Endothelial cell of umbilical vein (primary cell): ENCODE measurements around the gene COX18. TPM values are rescaled to one million over a fixed set of nuclear protein-coding genes. Genes with fewer than 3 reads are reported as not detected.

Experiments
- BruUV-seq: library from RNA; stranded (reverse); fragments of 400-500 nt; replicated peaks from 2 replicates; lab custom pipeline; 2021; lab: Mats Ljungman, UMichigan
- CTCF ChIA-PET: fragments of 300-600, 350-600 bp; sonication (Branson Sonifier 250); formaldehyde crosslinking; loops from one replicate; lab custom pipeline; 2021; ENCODE audit warnings: antibody characterized with exemption, inconsistent platforms; lab: Charles Lee
- POLR2A ChIA-PET: fragments of 300-600, 350-600 bp; sonication (Branson Sonifier 250); formaldehyde crosslinking; loops from one replicate; lab custom pipeline; 2021; ENCODE audit warnings: antibody characterized with exemption, inconsistent platforms; lab: Charles Lee
- DNase-seq: peaks from one replicate; pipeline ENCODE4 v3.0.0-alpha.2; 2011; ENCODE audit warnings: low read depth, low spot score
- FAIRE-seq: peaks from 2 replicates; lab custom pipeline; 2011; peaks lifted over from hg19 to GRCh38; lab: Jason Lieb, UNC
- H2AFZ ChIP-seq: 2 replicates; pipeline ENCODE4 v1.6.0; 2012; ENCODE audit warnings: low read depth, low read length, control low read depth, inconsistent platforms
- H3K27ac ChIP-seq: 2 replicates; pipeline ENCODE4 v1.5.1; 2011; ENCODE audit warnings: low read depth, mild to moderate bottlenecking, control low read depth, low read length, moderate library complexity; ENCODE audit not compliant: insufficient read depth
- H3K27me3 ChIP-seq, 2 experiments: 2 replicates each; pipeline versions ENCODE4 v1.6.0 to v1.6.1; 2011; ENCODE audit warnings: low read length in 2 of 2, mixed read lengths in 1 of 2; ENCODE audit not compliant: control insufficient read depth in 2 of 2, insufficient read depth in 2 of 2
- H3K36me3 ChIP-seq, 2 experiments: 2 replicates in 1 of 2; 3 replicates in 1 of 2; pipeline ENCODE4 v1.5.1; 2011; ENCODE audit warnings: low read length in 2 of 2, mild to moderate bottlenecking in 1 of 2, moderate library complexity in 1 of 2; ENCODE audit not compliant: control insufficient read depth in 2 of 2, insufficient read depth in 2 of 2; ENCODE audit errors: extremely low read depth in 1 of 2
- H3K4me1 ChIP-seq: 3 replicates; pipeline ENCODE4 v1.5.1; 2011; ENCODE audit warnings: mild to moderate bottlenecking, low read length; ENCODE audit not compliant: control insufficient read depth, insufficient read depth; ENCODE audit errors: extremely low read depth
- H3K4me2 ChIP-seq: 2 replicates; pipeline ENCODE4 v1.6.1; 2011; ENCODE audit warnings: low read length, control low read depth, mixed read lengths; ENCODE audit not compliant: insufficient read depth
- H3K4me3 ChIP-seq, 3 experiments: fragments of 200-600 bp in 1 of 3; sonication (generic), shearing (Covaris generic) in 1 of 3; replicated peaks in 1 of 3; 2 replicates each; pipeline ENCODE4 v1.5.1; 2011 to 2016; ENCODE audit warnings: control low read depth in 3 of 3, low read length in 3 of 3, mild to moderate bottlenecking in 2 of 3, inconsistent platforms in 1 of 3, low read depth in 1 of 3, moderate library complexity in 1 of 3; ENCODE audit not compliant: insufficient read depth in 1 of 3
- H3K79me2 ChIP-seq: 2 replicates; pipeline ENCODE4 v1.6.0; 2012; ENCODE audit warnings: low read length, inconsistent platforms; ENCODE audit not compliant: control insufficient read depth, insufficient read depth
- H3K9ac ChIP-seq: replicated peaks from 2 replicates; pipeline ENCODE3; 2011; ENCODE audit warnings: low read length, control low read depth; ENCODE audit not compliant: insufficient read depth; ENCODE audit errors: extremely low read depth
- H3K9me1 ChIP-seq: replicated peaks from 3 replicates; pipeline ENCODE4 v1.6.0; 2011; ENCODE audit warnings: mild to moderate bottlenecking, low read length; ENCODE audit not compliant: control insufficient read depth, insufficient read depth; ENCODE audit errors: extremely low read depth
- H3K9me3 ChIP-seq: replicated peaks from 2 replicates; pipeline ENCODE4 v1.5.1; 2012; ENCODE audit warnings: low read length, inconsistent platforms; ENCODE audit not compliant: control insufficient read depth, insufficient read depth
- H4K20me1 ChIP-seq: replicated peaks from 2 replicates; pipeline ENCODE3; 2011; ENCODE audit warnings: mild to moderate bottlenecking, low read length; ENCODE audit not compliant: control insufficient read depth, insufficient read depth; ENCODE audit errors: extremely low read depth
- EZH2 ChIP-seq: IDR thresholded peaks from 2 replicates; pipeline ENCODE4 v1.6.1; 2012; ENCODE audit warnings: borderline replicate concordance, low read depth, mild to moderate bottlenecking, moderate library complexity, low read length, inconsistent platforms; ENCODE audit not compliant: severe bottlenecking
- FOS ChIP-seq: IDR thresholded peaks from 2 replicates; pipeline ENCODE4 v1.6.1; 2011; ENCODE audit warnings: mild to moderate bottlenecking, low read length, moderate library complexity, borderline replicate concordance; ENCODE audit not compliant: insufficient read depth
- JUN ChIP-seq: IDR thresholded peaks from 2 replicates; pipeline ENCODE4 v1.6.1; 2011; ENCODE audit warnings: borderline replicate concordance, low read depth; ENCODE audit not compliant: insufficient read length, insufficient read depth
- dilution Hi-C: fragments of 300-500 bp; cut with MboI; formaldehyde crosslinking; loops from one replicate; pipeline ENCODE4 v1.15.0; 2019; ENCODE audit warnings: low sequenced_read_pairs; ENCODE audit not compliant: extremely low pct_ligation_motif_present
- intact Hi-C: fragments of 100-400 bp; cut with micrococcal nuclease; formaldehyde crosslinking; loops from one replicate; pipeline ENCODE4 v1.10.0; 2022
- polyA plus RNA-seq, 4 experiments: library from polyadenylated mRNA; depleted of rRNA in 3 of 4; stranded (reverse) in 3 of 4; unstranded in 1 of 4; fragments of >200 nt; gene quantifications; 2 replicates each; pipeline versions ENCODE4 v1.2.1 to v1.2.3, GENCODE V29; 2011 to 2012; ENCODE audit warnings: missing spikeins in 1 of 4
- total RNA-seq: library from RNA; stranded (reverse); gene quantifications from 2 replicates; pipeline ENCODE4 v1.2.3, GENCODE V29; 2021
- TF ChIP-seq, protein P1 (sequence below), 2 donors: IDR thresholded peaks; 1 replicate in 1 of 2; 2 replicates in 1 of 2; pipeline ENCODE4 v1.5.1; 2011; ENCODE audit warnings: low read length in 2 of 2, mild to moderate bottlenecking in 2 of 2, moderate library complexity in 2 of 2, control low read depth in 1 of 2, inconsistent platforms in 1 of 2, low read depth in 1 of 2; ENCODE audit not compliant: insufficient read depth in 1 of 2; ENCODE audit errors: extremely low read depth in 1 of 2

The COX18 gene
- total and polyA plus RNA-seq, 2 donors (not counting 3 experiments of a cell fraction or from before 2014, with no cell fraction given) = 11.7 to 13.0 TPM

- TF ChIP-seq, protein P1, sequence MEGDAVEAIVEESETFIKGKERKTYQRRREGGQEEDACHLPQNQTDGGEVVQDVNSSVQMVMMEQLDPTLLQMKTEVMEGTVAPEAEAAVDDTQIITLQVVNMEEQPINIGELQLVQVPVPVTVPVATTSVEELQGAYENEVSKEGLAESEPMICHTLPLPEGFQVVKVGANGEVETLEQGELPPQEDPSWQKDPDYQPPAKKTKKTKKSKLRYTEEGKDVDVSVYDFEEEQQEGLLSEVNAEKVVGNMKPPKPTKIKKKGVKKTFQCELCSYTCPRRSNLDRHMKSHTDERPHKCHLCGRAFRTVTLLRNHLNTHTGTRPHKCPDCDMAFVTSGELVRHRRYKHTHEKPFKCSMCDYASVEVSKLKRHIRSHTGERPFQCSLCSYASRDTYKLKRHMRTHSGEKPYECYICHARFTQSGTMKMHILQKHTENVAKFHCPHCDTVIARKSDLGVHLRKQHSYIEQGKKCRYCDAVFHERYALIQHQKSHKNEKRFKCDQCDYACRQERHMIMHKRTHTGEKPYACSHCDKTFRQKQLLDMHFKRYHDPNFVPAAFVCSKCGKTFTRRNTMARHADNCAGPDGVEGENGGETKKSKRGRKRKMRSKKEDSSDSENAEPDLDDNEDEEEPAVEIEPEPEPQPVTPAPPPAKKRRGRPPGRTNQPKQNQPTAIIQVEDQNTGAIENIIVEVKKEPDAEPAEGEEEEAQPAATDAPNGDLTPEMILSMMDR (IDR thresholded peaks at IDR 0.05; ENCODE audit: extremely low read depth in 1 of 2, insufficient read depth in 1 of 2, low read depth in 1 of 2, low read length in 2 of 2) = no peak
- TF ChIP-seq EZH2 (no peak), JUN (no peak)
- Histone ChIP-seq H3K9ac (no peak overlapping the region), H3K27me3 (peaks cover 1 to 9% of the 10 kb centered on the region in 2 experiments), H3K4me1 (no peaks in the 10 kb centered on the region), H3K9me1 (no peaks in the 10 kb centered on the region), H3K27ac (no peak overlapping the region), H3K36me3 (no peaks in the 10 kb centered on the region), H3K4me3 (no peak overlapping the region), H4K20me1 (no peaks in the 10 kb centered on the region), H3K4me2 (no peak overlapping the region), H3K9me3 (no peaks in the 10 kb centered on the region), H3K79me2 (no peaks in the 10 kb centered on the region), H2AFZ (no peak overlapping the region)
- POLR2A ChIA-PET = no interaction called here
- no peak for FAIRE-seq
- dilution Hi-C loops (no loop called here), intact Hi-C loops (no loop called here)
- CTCF ChIA-PET = no interaction called here
- BruUV-seq = no TSS peak
- no peak for DNase-seq
Measured at GRCh38 chr4:73028621-73029020, 40.9 kb downstream of the COX18 start.

DNA sequence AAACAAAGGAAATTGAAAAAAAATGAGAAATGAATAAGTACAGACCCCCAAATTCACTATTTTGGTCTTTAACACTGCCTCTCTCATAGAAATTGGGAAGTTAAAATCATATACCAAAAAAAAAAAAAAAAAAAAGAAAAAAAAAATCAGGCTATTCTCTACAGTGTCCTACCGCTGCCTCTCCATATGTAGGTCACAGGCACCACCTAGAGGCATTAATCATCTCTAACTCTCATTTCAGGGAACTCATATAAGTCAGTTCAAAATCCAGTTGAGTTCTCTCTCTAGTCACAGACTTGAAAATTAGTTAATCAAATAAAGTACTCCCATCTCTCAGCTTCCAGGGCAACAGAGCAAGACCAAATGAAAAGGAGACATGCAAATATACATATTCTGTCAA, 47.9 kb downstream of the COX18 start:
- Histone ChIP-seq H3K9me3 (no peaks in the 10 kb centered on the region), H3K9me1 (no peaks in the 10 kb centered on the region), H3K27me3 (peaks cover 3 to 9% of the 10 kb centered on the region in 2 experiments), H4K20me1 (no peaks in the 10 kb centered on the region), H3K9ac (no peak overlapping the region), H3K4me3 (no peak overlapping the region), H3K36me3 (no peaks in the 10 kb centered on the region), H3K79me2 (no peaks in the 10 kb centered on the region), H3K27ac (no peak overlapping the region), H3K4me1 (no peaks in the 10 kb centered on the region), H2AFZ (no peak overlapping the region), H3K4me2 (no peak overlapping the region)
- BruUV-seq = no TSS peak
- dilution Hi-C loops (no loop called here), intact Hi-C loops (loop anchor here (1.0 kb wide), 1 partner anchor 725 kb away; no protein-coding TSS in a partner anchor)
- CTCF ChIA-PET = interaction anchor here (0.9 to 5.3 kb wide), 16 partner anchors 17 to 726 kb away, joined by 3 to 72 read pairs (median 4); no protein-coding TSS in a partner anchor
- no peak for TF ChIP-seq JUN
- TF ChIP-seq FOS = no peak
- TF ChIP-seq, protein P1 (IDR thresholded peaks at IDR 0.05; ENCODE audit: extremely low read depth in 1 of 2, insufficient read depth in 1 of 2, low read depth in 1 of 2, low read length in 2 of 2) = peak; percentile 20 to 24
- POLR2A ChIA-PET = no interaction called here
- peak; percentile 63 for DNase-seq
- FAIRE-seq = no peak
